CD14-positive monocyte (primary cell): ENCODE data around the gene SLC35F2. TPM values are rescaled to one million over a fixed set of nuclear protein-coding genes. Genes with fewer than 3 reads are reported as not detected.

Experiments used
- DNase-seq, 3 donors: peaks; one replicate each; pipeline ENCODE4 v3.0.0-alpha.2; 2011 to 2022
- H2AFZ ChIP-seq: 2 replicates; pipeline ENCODE4 v1.6.0; 2012; ENCODE audit warnings: mild to moderate bottlenecking, low read depth, low read length, inconsistent platforms; ENCODE audit not compliant: insufficient read depth, poor library complexity, severe bottlenecking
- H3K27ac ChIP-seq, 2 donors: 1 replicate in 1 of 2; 2 replicates in 1 of 2; pipeline ENCODE4 v1.5.1; 2012 to 2013; ENCODE audit warnings: low read length in 2 of 2, control low read depth in 1 of 2, inconsistent platforms in 1 of 2, low read depth in 1 of 2, mild to moderate bottlenecking in 1 of 2
- H3K27me3 ChIP-seq, 2 donors: one replicate each; pipeline versions ENCODE4 v1.6.0 to v1.6.1; 2011 to 2013; ENCODE audit warnings: low read length in 2 of 2; ENCODE audit not compliant: control insufficient read depth in 2 of 2, insufficient read depth in 2 of 2
- H3K36me3 ChIP-seq, 2 donors: replicated peaks in 1 of 2; 1 replicate in 1 of 2; 2 replicates in 1 of 2; pipeline versions ENCODE4 v1.5.1 to v1.6.1; 2012 to 2013; ENCODE audit warnings: low read length in 2 of 2, control low read depth in 1 of 2, inconsistent platforms in 1 of 2, mild to moderate bottlenecking in 1 of 2; ENCODE audit not compliant: insufficient read depth in 2 of 2, control insufficient read depth in 1 of 2
- H3K4me1 ChIP-seq, 2 donors: 1 replicate in 1 of 2; 2 replicates in 1 of 2; pipeline versions ENCODE4 v1.5.1 to v1.6.1; 2012 to 2013; ENCODE audit warnings: low read length in 2 of 2, control low read depth in 1 of 2, inconsistent platforms in 1 of 2, mild to moderate bottlenecking in 1 of 2, moderate library complexity in 1 of 2; ENCODE audit not compliant: insufficient read depth in 2 of 2, control insufficient read depth in 1 of 2
- H3K4me2 ChIP-seq: replicated peaks from 2 replicates; pipeline ENCODE3; 2012; ENCODE audit warnings: low read length, moderate library complexity, mild to moderate bottlenecking; ENCODE audit not compliant: poor library complexity, severe bottlenecking; ENCODE audit errors: extremely low read depth
- H3K4me3 ChIP-seq, 3 experiments: fragments of 200-600 bp in 1 of 3; sonication (generic) in 1 of 3; replicated peaks in 1 of 3; 1 replicate in 2 of 3; 2 replicates in 1 of 3; pipeline ENCODE4 v1.5.1; 2011 to 2013; ENCODE audit warnings: low read length in 3 of 3, mild to moderate bottlenecking in 3 of 3, control low read depth in 2 of 3, low read depth in 2 of 3, inconsistent platforms in 1 of 3, moderate library complexity in 1 of 3
- H3K79me2 ChIP-seq: 2 replicates; pipeline ENCODE4 v1.6.0; 2012; ENCODE audit warnings: mild to moderate bottlenecking, control low read depth, inconsistent platforms, low read length, moderate library complexity; ENCODE audit not compliant: insufficient read depth
- H3K9ac ChIP-seq: 2 replicates; pipeline ENCODE4 v1.6.0; 2017; ENCODE audit warnings: low read length, mild to moderate bottlenecking; ENCODE audit not compliant: insufficient read depth, poor library complexity, severe bottlenecking
- H3K9me3 ChIP-seq, 2 donors: replicated peaks in 1 of 2; 1 replicate in 1 of 2; 2 replicates in 1 of 2; pipeline versions ENCODE4 v1.5.1 to v1.6.1; 2012 to 2013; ENCODE audit warnings: low read length in 2 of 2, control low read depth in 1 of 2; ENCODE audit not compliant: control insufficient read depth in 1 of 2, insufficient read depth in 1 of 2
- H4K20me1 ChIP-seq: 2 replicates; pipeline ENCODE4 v1.6.0; 2012; ENCODE audit warnings: mild to moderate bottlenecking, low read length, control low read depth, moderate library complexity; ENCODE audit not compliant: insufficient read depth
- H3K27ac Mint-ChIP-seq, 7 donors: one replicate each; pipeline ENCODE4 v1.8.0; 2020; ENCODE audit warnings: mild to moderate bottlenecking in 7 of 7, mixed read lengths in 7 of 7, moderate library complexity in 6 of 7, inconsistent platforms in 2 of 7
- H3K27me3 Mint-ChIP-seq, 3 donors: one replicate each; pipeline ENCODE4 v1.8.0; 2021 to 2022; ENCODE audit warnings: low read depth in 3 of 3, mild to moderate bottlenecking in 3 of 3, mixed read lengths in 3 of 3, moderate library complexity in 3 of 3, inconsistent platforms in 1 of 3
- H3K36me3 Mint-ChIP-seq, 2 donors: one replicate each; pipeline ENCODE4 v1.8.0; 2020; ENCODE audit warnings: mixed read lengths in 2 of 2, inconsistent platforms in 1 of 2, mild to moderate bottlenecking in 1 of 2
- H3K4me1 Mint-ChIP-seq: one replicate; pipeline ENCODE4 v1.8.0; 2020; ENCODE audit warnings: mild to moderate bottlenecking, mixed read lengths
- H3K4me3 Mint-ChIP-seq, 2 donors: one replicate each; pipeline ENCODE4 v1.8.0; 2020; ENCODE audit warnings: mild to moderate bottlenecking in 2 of 2, mixed read lengths in 2 of 2, moderate library complexity in 1 of 2
- H3K9me3 Mint-ChIP-seq, 7 donors: one replicate each; pipeline ENCODE4 v1.8.0; 2020 to 2022; ENCODE audit warnings: mixed read lengths in 7 of 7, mild to moderate bottlenecking in 6 of 7, moderate library complexity in 6 of 7, inconsistent platforms in 2 of 7
- WGBS: methylation state at CpG from one replicate; pipeline ENCODE4 v1.1.5; 2013; ENCODE audit warnings: missing lambda C conversion rate; ENCODE audit not compliant: insufficient coverage; 5-methylcytosine and 5-hydroxymethylcytosine counted together
- intact Hi-C, 2 donors: fragments of 100-400 bp; cut with micrococcal nuclease; formaldehyde crosslinking; loops; one replicate each; pipeline versions ENCODE4 v1.15.0 to v1.15.1; 2023
- polyA plus RNA-seq, 3 donors: library from polyadenylated mRNA; depleted of rRNA in 1 of 3; unstranded in 2 of 3; stranded (reverse) in 1 of 3; fragments of 300-500 nt in 2 of 3; fragments of >200 nt in 1 of 3; fragmentation: Illumina TruSeq in 2 of 3; gene quantifications; 1 replicate in 2 of 3; 2 replicates in 1 of 3; pipeline ENCODE4 v1.2.3, GENCODE V29; 2012 to 2021
- TF ChIP-seq, protein P1 (sequence below): fragments of 200-600 bp; IDR thresholded peaks from one replicate; pipeline ENCODE4 v1.8.0; 2022; ENCODE audit warnings: antibody characterized with exemption, mild to moderate bottlenecking

SLC35F2 gene
- polyA plus RNA-seq, 3 donors = 0.24 to 0.25 TPM; not detected in 1

- Histone ChIP-seq H3K4me1 (peaks cover 4 to 10% of the 10 kb centered on the region in 2 donors), H3K27ac (no peak overlapping the region), H2AFZ (no peak overlapping the region), H3K4me2 (no peak overlapping the region), H3K9me3 (no peaks in the 10 kb centered on the region), H3K27me3 (no peaks in the 10 kb centered on the region), H3K9ac (no peak overlapping the region), H3K36me3 (no peaks in the 10 kb centered on the region), H3K4me3 (no peak overlapping the region), H4K20me1 (no peaks in the 10 kb centered on the region), H3K79me2 (peaks cover 4% of the 10 kb centered on the region)
- TF ChIP-seq, protein P1, sequence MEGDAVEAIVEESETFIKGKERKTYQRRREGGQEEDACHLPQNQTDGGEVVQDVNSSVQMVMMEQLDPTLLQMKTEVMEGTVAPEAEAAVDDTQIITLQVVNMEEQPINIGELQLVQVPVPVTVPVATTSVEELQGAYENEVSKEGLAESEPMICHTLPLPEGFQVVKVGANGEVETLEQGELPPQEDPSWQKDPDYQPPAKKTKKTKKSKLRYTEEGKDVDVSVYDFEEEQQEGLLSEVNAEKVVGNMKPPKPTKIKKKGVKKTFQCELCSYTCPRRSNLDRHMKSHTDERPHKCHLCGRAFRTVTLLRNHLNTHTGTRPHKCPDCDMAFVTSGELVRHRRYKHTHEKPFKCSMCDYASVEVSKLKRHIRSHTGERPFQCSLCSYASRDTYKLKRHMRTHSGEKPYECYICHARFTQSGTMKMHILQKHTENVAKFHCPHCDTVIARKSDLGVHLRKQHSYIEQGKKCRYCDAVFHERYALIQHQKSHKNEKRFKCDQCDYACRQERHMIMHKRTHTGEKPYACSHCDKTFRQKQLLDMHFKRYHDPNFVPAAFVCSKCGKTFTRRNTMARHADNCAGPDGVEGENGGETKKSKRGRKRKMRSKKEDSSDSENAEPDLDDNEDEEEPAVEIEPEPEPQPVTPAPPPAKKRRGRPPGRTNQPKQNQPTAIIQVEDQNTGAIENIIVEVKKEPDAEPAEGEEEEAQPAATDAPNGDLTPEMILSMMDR = no peak
- H3K4me3 Mint-ChIP-seq = no peak overlapping the region
- H3K4me1 Mint-ChIP-seq = peaks cover 19% of the 10 kb centered on the region
- H3K36me3 Mint-ChIP-seq = no peaks in the 10 kb centered on the region
- no peak overlapping the region for H3K27ac Mint-ChIP-seq
- intact Hi-C loops = no loop called here
- no peak for DNase-seq
- peaks cover 0 to 2% (median 0%) of the 10 kb centered on the region in 7 donors for H3K9me3 Mint-ChIP-seq
- 100% methylated on average over 1 of the region's 4 CpGs for WGBS
- peaks cover 2 to 6% (median 2%) of the 10 kb centered on the region in 3 donors for H3K27me3 Mint-ChIP-seq
These were observed 6.8 kb downstream of the SLC35F2 start for GRCh38 chr11:107851704-107852310.

DNA sequence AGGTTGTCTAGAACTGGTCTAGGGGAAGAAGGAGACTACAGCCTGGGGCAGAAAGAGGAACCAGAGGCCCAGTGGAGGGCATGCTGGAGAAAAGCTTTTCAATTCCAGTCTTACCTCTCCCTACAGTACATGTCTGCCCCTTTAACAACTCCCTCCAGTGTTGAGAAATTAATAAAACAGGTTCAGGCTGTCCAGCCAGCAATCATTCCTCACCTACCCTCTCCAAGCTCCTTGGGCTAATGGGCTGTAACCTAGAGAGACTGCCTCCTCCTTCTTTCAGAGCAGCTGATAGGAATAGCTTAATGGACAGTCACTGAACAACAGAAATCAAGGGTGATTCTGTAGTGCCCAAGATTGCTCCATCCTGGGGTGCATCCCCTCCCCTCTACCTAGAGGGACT is 8.8 kb downstream of the SLC35F2 start:
- Mint-ChIP-seq H3K27me3 (peaks cover 0 to 4% (median 2%) of the 10 kb centered on the region in 3 donors), H3K36me3 (no peaks in the 10 kb centered on the region), H3K9me3 (no peaks in the 10 kb centered on the region), H3K4me3 (no peak overlapping the region), H3K27ac (peak overlapping the region in 5 of 7 donors; percentile 25 to 89 (median 46)), H3K4me1 (peaks cover 18% of the 10 kb centered on the region)
- intact Hi-C loops = loop anchor here in 1 of 2 donors (10.0 kb wide), 2 partner anchors 75 to 395 kb away; partner anchors contain the start of genes CWF19L2 and RAB39A
- TF ChIP-seq, protein P1 = no peak
- no peak overlapping the region for H3K9ac ChIP-seq
- no peaks in the 10 kb centered on the region for H3K9me3 ChIP-seq
- peaks cover 4 to 10% of the 10 kb centered on the region in 2 donors for H3K4me1 ChIP-seq
- peak; percentile 22 to 43 (median 37) for DNase-seq
- H4K20me1 ChIP-seq = no peaks in the 10 kb centered on the region
- peaks cover 4% of the 10 kb centered on the region for H3K79me2 ChIP-seq
- no peak overlapping the region for H3K4me2 ChIP-seq
- H2AFZ ChIP-seq = no peak overlapping the region
- no peak overlapping the region for H3K27ac ChIP-seq
- no peak overlapping the region for H3K4me3 ChIP-seq
- no peaks in the 10 kb centered on the region for H3K27me3 ChIP-seq
- no peaks in the 10 kb centered on the region for H3K36me3 ChIP-seq
